Activated T-helper 1 cell treated with anti-CD3 and anti-CD28 coated beads, Interleukin-2, amount 50 U/mL, for 16 hours (primary cell): ENCODE results near the gene CCNB1IP1.
"Not testable (repeated sequence)": the region's sequence is repeated elsewhere in the genome, so short reads cannot be mapped to it uniquely, and the experiment has no call there.

Experiments
- DNase-seq, 2 donors: peaks; one replicate each; pipeline ENCODE4 v3.0.0-alpha.2; 2020; ENCODE audit warnings: low read depth in 1 of 2, low spot score in 1 of 2

The CCNB1IP1 gene

DNA sequence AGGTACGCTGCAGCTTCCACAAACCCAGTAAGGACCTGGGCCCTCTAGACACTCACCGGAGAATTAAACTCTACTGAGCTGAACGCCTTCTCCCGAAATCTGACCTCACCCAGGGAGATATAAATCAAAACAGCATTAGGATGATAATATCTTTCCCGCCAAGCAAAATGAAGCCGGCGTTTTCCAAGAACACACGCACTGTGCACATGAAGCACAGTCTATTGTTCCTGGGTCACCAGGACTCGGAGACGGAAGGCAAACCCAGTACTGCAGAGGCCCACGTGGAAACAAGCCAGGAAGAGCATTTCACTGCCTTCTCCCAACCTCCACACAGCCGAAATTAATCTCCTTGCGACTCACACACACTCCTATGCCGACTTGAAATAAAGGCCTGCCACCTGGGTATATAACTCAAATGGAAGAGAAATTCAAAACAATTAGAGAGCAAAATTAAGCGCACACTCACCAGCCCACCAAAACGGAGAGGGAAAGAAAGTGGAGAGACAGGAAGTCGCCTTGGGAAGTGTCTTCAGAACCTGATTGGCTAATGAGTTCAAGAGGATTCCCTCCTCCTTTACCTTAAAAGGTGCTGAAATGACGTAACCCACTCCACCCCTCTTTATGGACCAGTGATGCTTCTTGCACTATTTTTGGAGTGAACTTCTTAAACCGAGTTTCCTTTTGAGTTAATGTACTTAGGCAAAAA is at the start of gene CCNB1IP1:
TSS of gene CCNB1IP1 (minus strand) at position 492 of the 706 bp plus-strand sequence. CDS start 16,756 bp downstream, outside the sequence.
- peak in 1 of 2 donors; percentile 13 for DNase-seq

DNA sequence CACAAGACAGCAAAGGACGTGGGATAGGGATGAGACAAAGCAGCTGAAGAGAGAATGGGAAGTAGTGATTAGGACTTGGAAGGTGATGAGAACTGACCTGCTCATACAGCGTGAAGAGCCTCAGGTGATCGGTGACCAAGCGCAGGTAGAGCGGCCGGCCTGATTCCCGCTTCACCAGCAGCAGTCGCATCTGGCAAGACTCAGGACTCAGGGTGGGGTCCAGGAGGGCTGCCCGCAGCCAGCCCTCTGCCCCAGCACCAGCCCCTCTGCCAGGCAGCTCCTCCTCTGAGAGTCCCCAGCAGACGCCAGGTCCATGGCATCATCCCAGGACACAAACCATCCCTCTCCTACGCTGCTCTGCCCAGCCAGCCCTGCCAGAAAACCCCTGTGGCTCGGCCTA is 49.4 kb upstream of the CCNB1IP1 start:
- no peak for DNase-seq

DNA sequence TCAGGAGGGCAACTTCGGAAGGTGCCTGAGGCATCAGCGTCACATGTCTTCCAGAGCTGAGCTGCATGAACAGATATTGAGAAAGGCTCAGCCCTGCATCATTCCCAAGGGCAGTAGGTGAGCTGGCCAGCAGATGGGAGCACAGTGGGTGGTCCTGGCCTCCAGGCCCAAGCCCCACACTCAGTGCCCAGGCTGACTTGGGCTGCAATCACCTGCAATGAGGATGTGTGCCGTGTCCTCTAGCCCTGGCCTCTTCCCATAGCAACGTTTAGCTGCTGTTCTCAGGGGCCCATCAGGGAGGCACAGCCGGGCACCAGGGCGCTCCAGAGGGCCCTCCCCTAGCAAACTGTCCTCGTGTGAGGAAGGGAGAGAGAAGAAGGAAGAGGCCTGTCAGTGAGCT is 48.3 kb upstream of the CCNB1IP1 start:
- no peak for DNase-seq

DNA sequence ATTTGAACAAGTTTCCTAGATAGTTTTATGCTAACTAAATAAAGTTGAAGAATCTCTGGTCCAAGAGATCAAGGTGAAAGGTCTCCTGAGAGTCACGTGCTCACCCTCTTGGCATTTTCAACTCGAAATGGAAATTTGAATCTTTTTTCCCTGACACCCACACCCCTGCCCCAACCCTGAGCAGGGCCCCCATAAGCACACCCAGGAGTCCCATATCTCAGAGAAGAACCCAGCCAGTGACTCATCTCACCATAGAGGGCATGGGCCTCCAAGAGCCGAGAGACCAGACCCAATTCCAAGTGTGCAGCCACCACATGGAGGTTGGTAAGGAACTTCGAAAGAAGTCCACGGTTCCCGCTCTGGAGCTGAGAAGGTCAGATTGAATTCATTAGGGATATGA is 47.6 kb upstream of the CCNB1IP1 start:
- no peak for DNase-seq

- DNase-seq, result no peak
Measured at GRCh38 chr14:20379743-20380142, 46.7 kb upstream of the CCNB1IP1 start.

DNA sequence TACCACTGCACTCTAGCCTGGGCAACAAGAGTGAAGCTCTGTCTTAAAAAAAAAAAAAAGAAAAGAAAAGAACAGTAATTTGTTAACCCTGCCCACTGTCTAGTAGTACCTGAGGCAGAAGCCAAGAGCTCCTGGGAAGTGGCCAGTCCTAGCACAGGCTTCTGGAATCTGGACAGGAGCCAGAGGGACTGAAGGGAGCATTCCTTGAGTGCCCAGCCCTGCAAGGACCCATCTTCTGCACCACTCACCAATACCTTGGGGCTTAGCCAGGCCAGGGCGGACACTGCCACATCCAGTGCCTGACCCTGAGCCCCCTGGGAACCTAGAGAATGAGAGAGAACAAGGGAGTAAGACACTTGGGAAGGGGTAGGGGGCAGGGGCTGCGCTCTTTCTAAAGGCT is 44.1 kb upstream of the CCNB1IP1 start:
- no peak for DNase-seq

GRCh38 chr14:20376071-20376588 is 43.1 kb upstream of the CCNB1IP1 start:
- DNase-seq, result no peak

- no peak for DNase-seq
Measured at GRCh38 chr14:20375471-20375870, 42.4 kb upstream of the CCNB1IP1 start.

- no peak for DNase-seq
Measured at GRCh38 chr14:20372796-20373195, 39.7 kb upstream of the CCNB1IP1 start.

DNA sequence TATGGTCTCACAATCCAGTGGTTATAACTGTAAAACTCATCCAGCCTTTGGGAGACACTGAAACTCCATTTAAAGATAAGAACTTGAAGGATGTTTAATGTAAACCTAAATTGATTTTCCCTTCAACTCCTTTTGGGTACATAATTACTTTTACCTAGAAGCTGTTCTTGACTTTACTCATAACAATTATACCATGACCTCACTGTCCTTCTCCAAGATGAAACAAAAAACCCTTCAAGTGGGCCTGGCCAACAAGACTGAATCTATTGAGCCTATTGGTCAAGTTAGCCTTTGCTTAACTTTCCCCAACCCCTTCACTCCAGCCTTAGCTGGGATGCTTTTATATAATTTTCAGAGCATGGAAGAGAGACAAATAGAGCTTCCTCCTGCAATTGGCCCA is 32.8 kb upstream of the CCNB1IP1 start:
- DNase-seq, result no peak

- not testable (repeated sequence) for DNase-seq
Measured at GRCh38 chr14:20358474-20358873, 25.4 kb upstream of the CCNB1IP1 start.

DNA sequence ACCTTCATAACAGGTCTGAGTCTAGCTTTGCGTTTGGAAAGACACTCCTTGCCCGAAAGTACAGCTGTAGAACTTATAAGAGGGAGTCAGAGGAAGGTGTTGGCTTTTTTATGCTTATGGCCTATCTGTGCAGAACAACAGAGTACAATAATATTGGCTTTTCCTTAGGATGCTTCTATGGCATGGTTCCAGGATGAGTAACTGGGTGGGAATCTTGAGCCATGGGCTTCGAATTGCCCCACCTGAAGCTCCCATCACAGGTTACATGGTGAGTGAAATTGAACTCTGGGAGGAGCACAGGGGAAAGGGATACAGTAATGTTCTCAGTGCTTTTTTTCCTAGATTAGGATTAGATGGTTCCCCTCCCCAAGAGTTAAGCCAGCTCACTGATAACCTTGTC is 23.3 kb upstream of the CCNB1IP1 start:
- no peak for DNase-seq

DNA sequence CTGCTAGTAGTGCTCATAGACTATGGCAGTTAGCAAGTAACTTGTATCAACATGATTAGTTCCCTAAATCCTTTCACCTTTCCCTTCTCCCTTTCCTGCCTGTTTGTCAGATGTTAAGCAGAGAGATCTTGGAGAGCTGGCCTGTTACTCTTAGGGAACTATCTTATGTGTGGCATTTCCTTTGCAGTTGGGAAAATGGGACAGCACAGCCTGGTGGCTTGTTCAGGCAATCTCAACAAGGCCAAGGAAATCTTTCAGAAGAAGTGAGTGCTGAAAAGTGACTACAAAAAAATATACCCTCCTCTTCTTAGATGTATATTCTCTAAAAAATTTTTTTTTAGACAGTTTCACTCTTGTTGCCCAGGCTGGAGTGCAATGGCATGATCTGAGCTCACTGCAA is 17.8 kb upstream of the CCNB1IP1 start:
- no peak for DNase-seq

DNA sequence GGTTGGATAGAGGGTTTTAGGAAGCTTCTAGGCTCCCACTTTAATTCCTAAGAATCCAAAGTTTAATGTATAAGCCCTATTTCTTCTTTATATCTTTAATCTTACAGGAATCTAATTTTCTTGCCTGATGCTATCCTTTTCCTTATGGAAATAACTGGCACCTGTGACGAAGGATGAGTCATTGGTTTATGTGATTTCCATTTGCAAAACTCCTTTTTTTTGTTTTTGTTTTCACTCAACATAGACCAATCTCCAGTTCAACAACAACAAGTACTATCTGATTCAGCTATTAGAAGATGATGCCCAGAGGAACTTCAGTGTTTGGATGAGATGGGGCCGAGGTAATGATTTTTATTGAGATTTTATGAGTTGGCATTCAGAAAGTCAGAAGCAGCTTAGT is 17.2 kb upstream of the CCNB1IP1 start:
- no peak for DNase-seq

- DNase-seq, result no peak
Measured at GRCh38 chr14:20347747-20348146, 14.7 kb upstream of the CCNB1IP1 start.

GRCh38 chr14:20346713-20347112 is 13.6 kb upstream of the CCNB1IP1 start:
- no peak for DNase-seq

DNA sequence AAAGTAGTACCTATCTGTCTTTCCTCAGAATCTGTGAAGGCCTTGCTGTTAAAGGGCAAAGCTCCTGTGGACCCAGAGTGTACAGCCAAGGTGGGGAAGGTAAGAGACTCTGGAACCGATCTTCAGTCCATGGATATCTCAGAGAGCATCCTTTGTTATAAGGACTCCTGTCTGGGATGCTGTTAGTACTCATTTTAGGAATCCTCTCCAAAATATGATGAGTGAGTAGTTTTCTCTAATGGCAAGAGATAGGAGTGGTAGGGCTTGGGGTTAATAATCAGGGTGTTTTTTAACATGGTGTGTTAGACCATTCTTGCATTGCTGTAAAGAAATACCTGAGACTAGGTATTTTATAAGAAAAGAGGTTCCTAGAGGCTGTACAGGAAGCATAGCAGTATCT is 12.3 kb upstream of the CCNB1IP1 start:
- no peak for DNase-seq

- no peak for DNase-seq
Measured at GRCh38 chr14:20343862-20344220, 10.8 kb upstream of the CCNB1IP1 start.

- DNase-seq, result peak; percentile 63 to 82
Measured at GRCh38 chr14:20343092-20343861, 10.2 kb upstream of the CCNB1IP1 start, which contains the start of gene PARP2. TSS of gene PARP2 (plus strand) at chr14:20343635. CDS start at chr14:20343642, 7 bp downstream.

- no peak for DNase-seq
Measured at GRCh38 chr14:20341646-20342045, 8.6 kb upstream of the CCNB1IP1 start.

- DNase-seq, result not testable (repeated sequence)
Measured at GRCh38 chr14:20341032-20341431, 8.0 kb upstream of the CCNB1IP1 start.

DNA sequence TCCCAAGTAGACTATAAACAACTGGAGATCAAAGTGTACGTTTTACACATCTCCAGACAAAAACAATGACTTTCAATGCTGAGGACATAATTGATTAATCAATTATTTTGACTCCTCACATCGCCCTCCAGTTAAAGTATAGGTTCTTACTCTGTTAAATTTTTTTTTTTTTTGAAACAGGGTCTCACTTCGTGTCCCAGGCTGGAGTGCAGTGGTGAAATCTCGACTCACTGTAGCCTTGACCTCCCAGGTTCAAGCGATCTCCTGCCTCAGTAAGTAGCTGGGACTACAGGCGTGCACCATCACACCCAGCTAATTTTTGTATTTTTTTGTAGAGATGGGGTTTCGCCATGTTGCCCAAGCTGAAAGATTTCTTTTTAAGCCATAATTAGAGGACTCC is 938 bp upstream of the CCNB1IP1 start:
- no peak for DNase-seq
